Measurements from ENCODE around the gene CD8B. TPM values are rescaled to one million over a fixed set of nuclear protein-coding genes. Genes with fewer than 3 reads are reported as not detected.

Gene CD8B
- total RNA-seq, 2 experiments from 2014 or later, result 1.7 to 2.1 TPM

GRCh38 chr2:86786001-86786536 is 75.6 kb downstream of the CD8B start:
- peak overlapping the region; percentile 32 for H3K27ac Mint-ChIP-seq
- ChIA-PET POLR2A (no interaction called here), CTCF (no interaction called here)
- no peak for DNase-seq
- no peaks in the 10 kb centered on the region for H3K36me3 Mint-ChIP-seq (ENCODE audit: low read depth)
- peaks cover 36% of the 10 kb centered on the region for H3K27me3 Mint-ChIP-seq
- H3K4me1 Mint-ChIP-seq, result peaks cover 18% of the 10 kb centered on the region
- no peaks in the 10 kb centered on the region for H3K9me3 Mint-ChIP-seq
- H3K4me3 Mint-ChIP-seq, result no peak overlapping the region

- no peaks in the 10 kb centered on the region for H3K9me3 Mint-ChIP-seq
- no peak for DNase-seq
- H3K4me1 Mint-ChIP-seq, result peaks cover 14% of the 10 kb centered on the region
- peaks cover 33% of the 10 kb centered on the region for H3K27me3 Mint-ChIP-seq
- no peaks in the 10 kb centered on the region for H3K36me3 Mint-ChIP-seq (ENCODE audit: low read depth)
- no peak overlapping the region for H3K27ac Mint-ChIP-seq
- ChIA-PET POLR2A (no interaction called here), CTCF (no interaction called here)
- H3K4me3 Mint-ChIP-seq, result no peak overlapping the region
Observed at GRCh38 chr2:86785456-86785855, 76.2 kb downstream of the CD8B start.

GRCh38 chr2:86783615-86784339 is 77.9 kb downstream of the CD8B start:
- ChIA-PET POLR2A (no interaction called here), CTCF (no interaction called here)
- Mint-ChIP-seq H3K27me3 (peaks cover 21% of the 10 kb centered on the region), H3K27ac (no peak overlapping the region), H3K9me3 (no peaks in the 10 kb centered on the region), H3K4me1 (peaks cover 7% of the 10 kb centered on the region), H3K36me3 (ENCODE audit: low read depth) (no peaks in the 10 kb centered on the region), H3K4me3 (no peak overlapping the region)
- no peak for DNase-seq

- ChIA-PET POLR2A (interaction anchor here (1.9 kb wide), 1 partner anchor 8 kb away, joined by 4 read pairs; the partner anchor contains the start of gene CD8A), CTCF (no interaction called here)
- Mint-ChIP-seq H3K36me3 (ENCODE audit: low read depth) (no peaks in the 10 kb centered on the region), H3K4me3 (no peak overlapping the region), H3K4me1 (peaks cover 6% of the 10 kb centered on the region), H3K27ac (no peak overlapping the region), H3K9me3 (no peaks in the 10 kb centered on the region), H3K27me3 (peaks cover 10% of the 10 kb centered on the region)
- DNase-seq, result no peak
Observed at GRCh38 chr2:86782748-86783147, 78.9 kb downstream of the CD8B start.

- no peak for DNase-seq
- no peak overlapping the region for H3K27ac Mint-ChIP-seq
Observed at GRCh38 chr2:86781363-86781762, 80.3 kb downstream of the CD8B start.

GRCh38 chr2:86779971-86780370 is 81.7 kb downstream of the CD8B start:
- ChIA-PET CTCF (no interaction called here), POLR2A (interaction anchor here (0.6 kb wide), 1 partner anchor 8 kb away, joined by 3 read pairs; no protein-coding TSS in a partner anchor)
- Mint-ChIP-seq H3K9me3 (no peaks in the 10 kb centered on the region), H3K36me3 (ENCODE audit: low read depth) (peaks cover 4% of the 10 kb centered on the region), H3K27ac (no peak overlapping the region), H3K4me3 (no peak overlapping the region), H3K27me3 (no peaks in the 10 kb centered on the region), H3K4me1 (peaks cover 6% of the 10 kb centered on the region)
- no peak for DNase-seq

More at GRCh38 chr2:86781363-86781762, 80.3 kb downstream of the CD8B start:
- Mint-ChIP-seq H3K9me3 (no peaks in the 10 kb centered on the region), H3K4me1 (peaks cover 6% of the 10 kb centered on the region), H3K27me3 (peaks cover 2% of the 10 kb centered on the region), H3K4me3 (no peak overlapping the region), H3K36me3 (ENCODE audit: low read depth) (peaks cover 4% of the 10 kb centered on the region)
- POLR2A ChIA-PET, result interaction anchor here (1.9 kb wide), 1 partner anchor 9 kb away, joined by 4 read pairs; the partner anchor contains the start of gene CD8A
- CTCF ChIA-PET, result no interaction called here

GRCh38 chr2:86778957-86779356 is 82.7 kb downstream of the CD8B start:
- Mint-ChIP-seq H3K4me3 (no peak overlapping the region), H3K27ac (no peak overlapping the region), H3K27me3 (no peaks in the 10 kb centered on the region), H3K9me3 (no peaks in the 10 kb centered on the region), H3K36me3 (ENCODE audit: low read depth) (peaks cover 11% of the 10 kb centered on the region), H3K4me1 (peaks cover 2% of the 10 kb centered on the region)
- ChIA-PET POLR2A (no interaction called here), CTCF (no interaction called here)
- DNase-seq, result no peak

- no peak for DNase-seq
- H3K27me3 Mint-ChIP-seq, result no peaks in the 10 kb centered on the region
- no peaks in the 10 kb centered on the region for H3K9me3 Mint-ChIP-seq
- no peaks in the 10 kb centered on the region for H3K4me1 Mint-ChIP-seq
- no peak overlapping the region for H3K4me3 Mint-ChIP-seq
- ChIA-PET POLR2A (no interaction called here), CTCF (interaction anchor here (0.6 kb wide), 1 partner anchor 622 kb away, joined by 3 read pairs; no protein-coding TSS in a partner anchor)
- H3K36me3 Mint-ChIP-seq (ENCODE audit: low read depth), result peaks cover 24% of the 10 kb centered on the region
- no peak overlapping the region for H3K27ac Mint-ChIP-seq
Observed at GRCh38 chr2:86776532-86776931, 85.2 kb downstream of the CD8B start.

GRCh38 chr2:86775338-86775737 is 86.3 kb downstream of the CD8B start:
- CTCF ChIA-PET, result no interaction called here
- peaks cover 35% of the 10 kb centered on the region for H3K36me3 Mint-ChIP-seq (ENCODE audit: low read depth)
- no peak overlapping the region for H3K4me3 Mint-ChIP-seq
- no peak overlapping the region for H3K27ac Mint-ChIP-seq
- no peaks in the 10 kb centered on the region for H3K9me3 Mint-ChIP-seq
- DNase-seq, result no peak
- H3K27me3 Mint-ChIP-seq, result no peaks in the 10 kb centered on the region
- H3K4me1 Mint-ChIP-seq, result no peaks in the 10 kb centered on the region
- POLR2A ChIA-PET, result no interaction called here

- Mint-ChIP-seq H3K27me3 (no peaks in the 10 kb centered on the region), H3K36me3 (ENCODE audit: low read depth) (peaks cover 39% of the 10 kb centered on the region)
- POLR2A ChIA-PET, result no interaction called here
Observed at GRCh38 chr2:86774862-86775261, 86.8 kb downstream of the CD8B start.

GRCh38 chr2:86772611-86773010 is 89.1 kb downstream of the CD8B start:
- Mint-ChIP-seq H3K27ac (no peak overlapping the region), H3K27me3 (no peaks in the 10 kb centered on the region), H3K4me3 (no peak overlapping the region), H3K4me1 (no peaks in the 10 kb centered on the region), H3K36me3 (ENCODE audit: low read depth) (peaks cover 44% of the 10 kb centered on the region), H3K9me3 (no peaks in the 10 kb centered on the region)
- POLR2A ChIA-PET, result no interaction called here
- CTCF ChIA-PET, result no interaction called here
- no peak for DNase-seq

More at GRCh38 chr2:86774862-86775261, 86.8 kb downstream of the CD8B start:
- Mint-ChIP-seq H3K4me1 (no peaks in the 10 kb centered on the region), H3K27ac (no peak overlapping the region), H3K4me3 (no peak overlapping the region), H3K9me3 (no peaks in the 10 kb centered on the region)
- CTCF ChIA-PET, result no interaction called here
- no peak for DNase-seq

GRCh38 chr2:86770816-86771301 is 90.8 kb downstream of the CD8B start:
- ChIA-PET POLR2A (no interaction called here), CTCF (interaction anchor here (1.2 to 1.3 kb wide), 2 partner anchors 16 to 38 kb away, joined by 3 to 4 read pairs; no protein-coding TSS in a partner anchor)
- H3K27ac Mint-ChIP-seq, result no peak overlapping the region
- no peaks in the 10 kb centered on the region for H3K4me1 Mint-ChIP-seq
- no peak overlapping the region for H3K4me3 Mint-ChIP-seq
- DNase-seq, result no peak
- no peaks in the 10 kb centered on the region for H3K27me3 Mint-ChIP-seq
- peaks cover 40% of the 10 kb centered on the region for H3K36me3 Mint-ChIP-seq (ENCODE audit: low read depth)
- H3K9me3 Mint-ChIP-seq, result no peaks in the 10 kb centered on the region

GRCh38 chr2:86769838-86770237 is 91.8 kb downstream of the CD8B start:
- ChIA-PET CTCF (no interaction called here), POLR2A (no interaction called here)
- Mint-ChIP-seq H3K4me1 (peaks cover under 1% of the 10 kb centered on the region), H3K27me3 (no peaks in the 10 kb centered on the region), H3K9me3 (no peaks in the 10 kb centered on the region), H3K27ac (no peak overlapping the region), H3K36me3 (ENCODE audit: low read depth) (peaks cover 42% of the 10 kb centered on the region), H3K4me3 (no peak overlapping the region)
- no peak for DNase-seq

Measured in activated CD4-positive, alpha-beta memory T cell treated with anti-CD3 and anti-CD28 coated beads, Interleukin-2, amount 10 ng/mL, durations not matched to agents 7 days and 5 days (primary cell).